ENCODE data around the gene SOCS6.
A peak's percentile ranks its signal among the peaks of the same experiment; 100 is the strongest.
"Not testable (repeated sequence)": the region's sequence is repeated elsewhere in the genome, so short reads cannot be mapped to it uniquely, and the experiment has no call there.

Gene SOCS6

GRCh38 chr18:70363861-70364260 is 75.0 kb downstream of the SOCS6 start:
- no peak for DNase-seq

- no peak for DNase-seq
Observed at GRCh38 chr18:70365361-70365760, 76.5 kb downstream of the SOCS6 start.

GRCh38 chr18:70366174-70366573 is 77.3 kb downstream of the SOCS6 start:
- no peak for DNase-seq

GRCh38 chr18:70366670-70367069 is 77.8 kb downstream of the SOCS6 start:
- no peak for DNase-seq

GRCh38 chr18:70367344-70367743 is 78.5 kb downstream of the SOCS6 start:
- not testable (repeated sequence) for DNase-seq

GRCh38 chr18:70368903-70369302 is 80.1 kb downstream of the SOCS6 start:
- peak; percentile 38 for DNase-seq

GRCh38 chr18:70370762-70371733 is 82.2 kb downstream of the SOCS6 start:
- DNase-seq: no peak

- no peak for DNase-seq
Observed at GRCh38 chr18:70371908-70372307, 83.1 kb downstream of the SOCS6 start.

- no peak for DNase-seq
Observed at GRCh38 chr18:70372450-70373041, 83.7 kb downstream of the SOCS6 start.

- peak; percentile 81 for DNase-seq
Observed at GRCh38 chr18:70373042-70373519, 84.2 kb downstream of the SOCS6 start.

- DNase-seq: no peak
Observed at GRCh38 chr18:70374154-70374553, 85.3 kb downstream of the SOCS6 start.

- no peak for DNase-seq
Observed at GRCh38 chr18:70376137-70376913, 87.5 kb downstream of the SOCS6 start.

- DNase-seq: no peak
Observed at GRCh38 chr18:70376914-70377258, 88.0 kb downstream of the SOCS6 start.

GRCh38 chr18:70377317-70377799 is 88.5 kb downstream of the SOCS6 start:
- peak; percentile 30 for DNase-seq

GRCh38 chr18:70377857-70378701 is 89.2 kb downstream of the SOCS6 start:
- DNase-seq: peak; percentile 62

Measured in NCI-H69 (cell line).